Measurements from ENCODE around the gene STXBP3.

DNA sequence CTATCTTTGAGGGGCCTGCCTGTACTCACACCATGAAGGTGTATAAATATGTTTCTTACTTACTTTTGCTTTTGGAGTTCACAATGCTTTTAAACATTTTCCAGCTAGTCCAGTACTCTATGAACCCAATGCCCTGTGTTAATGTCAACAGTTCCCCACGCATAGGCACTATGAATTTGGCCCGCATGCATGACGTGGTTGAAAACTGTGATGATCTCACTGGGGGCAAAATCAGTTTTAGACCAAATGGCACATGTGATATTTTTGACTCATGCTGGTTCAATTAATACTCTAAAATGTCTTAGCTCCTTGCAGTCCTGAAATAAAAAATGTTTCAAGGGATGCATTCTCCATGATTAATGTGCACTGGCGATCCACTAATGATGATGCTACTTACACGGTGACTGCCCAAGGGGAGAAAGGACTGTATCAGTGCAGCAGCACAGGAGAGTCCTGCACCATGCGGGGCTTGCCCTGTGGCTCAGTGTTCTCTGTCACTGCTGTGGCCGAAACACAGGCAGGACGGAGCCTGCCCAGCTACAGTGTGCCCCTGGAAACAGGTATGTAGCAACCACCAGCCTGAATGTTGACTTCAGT lies 18.0 kb upstream of the STXBP3 start:
- TF ChIP-seq POLR2A (IDR thresholded peaks at IDR 0.05) = no peak
- no peak for TF ChIP-seq CTCF (IDR thresholded peaks at IDR 0.05)
- TF ChIP-seq EP300 (IDR thresholded peaks at IDR 0.05) = no peak

Data from tibial nerve (tissue), 4 donors.